ENCODE measurements around the gene LPCAT1.
A peak's percentile ranks its signal among the peaks of the same experiment; 100 is the strongest.
"Not testable (repeated sequence)": the region's sequence is repeated elsewhere in the genome, so short reads cannot be mapped to it uniquely, and the experiment has no call there.

LPCAT1 gene

DNA sequence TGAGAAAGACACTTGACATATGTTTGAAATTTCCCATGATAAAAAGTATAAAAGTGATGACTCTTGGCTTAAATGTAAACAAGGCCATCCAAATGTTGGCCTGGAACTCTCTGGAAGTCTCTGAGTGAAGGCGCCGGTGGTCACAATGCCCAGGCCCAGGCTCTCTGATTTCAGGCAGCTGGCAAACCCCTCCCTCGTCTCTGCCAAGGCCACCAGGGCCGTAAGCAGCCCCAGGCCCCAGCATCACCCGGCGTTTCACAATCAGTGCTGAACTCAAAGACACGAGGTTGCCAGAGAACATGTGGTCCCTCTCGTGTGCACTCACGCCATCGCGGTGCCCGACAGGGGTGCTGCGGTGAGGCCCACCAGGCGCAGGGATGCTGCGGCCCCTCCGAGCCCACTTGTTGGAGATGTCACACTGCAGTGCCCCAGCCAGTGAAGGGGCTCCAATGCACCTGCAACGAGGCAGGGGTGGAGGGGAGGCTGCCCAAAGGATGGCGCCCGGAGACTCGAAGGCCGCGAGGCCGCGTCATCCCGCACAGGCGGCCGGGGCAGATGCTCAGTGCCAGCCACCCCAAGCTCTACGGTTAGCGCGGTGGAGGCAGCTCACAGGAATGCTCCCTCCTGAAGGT lies 15.0 kb downstream of the LPCAT1 start:
- DNase-seq (ENCODE audit: low spot score) = no peak

DNA sequence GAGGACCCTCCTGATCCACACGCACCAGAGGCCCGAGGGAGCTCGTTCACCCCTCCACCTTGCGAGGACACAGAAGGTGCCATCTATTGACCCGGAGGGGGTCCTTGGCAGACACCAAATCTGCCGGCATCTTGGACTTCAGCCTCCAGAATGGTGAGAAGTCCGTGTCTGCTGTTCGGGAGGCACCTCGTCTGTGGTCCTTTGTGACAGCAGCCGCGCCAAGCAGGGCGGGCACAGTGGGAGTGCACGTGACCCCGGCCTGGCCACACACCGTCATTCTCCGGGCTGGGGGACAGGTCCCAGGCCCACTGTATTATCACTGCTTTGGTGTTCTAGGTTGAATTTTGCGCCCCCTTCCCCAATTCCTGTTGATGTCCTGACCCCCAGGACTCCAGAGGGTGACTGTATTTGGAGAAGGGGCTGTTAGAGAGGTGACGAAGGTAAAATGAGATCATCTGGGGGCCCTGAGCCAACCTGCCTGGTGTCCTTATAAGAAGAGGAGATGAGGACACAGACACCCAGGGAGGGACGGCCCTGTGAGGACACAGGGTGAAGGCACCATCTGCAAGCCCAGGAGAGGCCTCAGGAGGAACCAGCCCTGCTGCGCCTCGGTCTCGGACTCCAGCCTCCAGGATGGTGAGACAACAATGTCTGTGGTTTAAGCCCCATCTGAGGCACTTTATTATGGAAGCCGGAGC lies 15.7 kb downstream of the LPCAT1 start:
- no peak for DNase-seq (ENCODE audit: low spot score)

- DNase-seq (ENCODE audit: low spot score) = no peak
These were observed 16.3 kb downstream of the LPCAT1 start for GRCh38 chr5:1507457-1507856.

DNA sequence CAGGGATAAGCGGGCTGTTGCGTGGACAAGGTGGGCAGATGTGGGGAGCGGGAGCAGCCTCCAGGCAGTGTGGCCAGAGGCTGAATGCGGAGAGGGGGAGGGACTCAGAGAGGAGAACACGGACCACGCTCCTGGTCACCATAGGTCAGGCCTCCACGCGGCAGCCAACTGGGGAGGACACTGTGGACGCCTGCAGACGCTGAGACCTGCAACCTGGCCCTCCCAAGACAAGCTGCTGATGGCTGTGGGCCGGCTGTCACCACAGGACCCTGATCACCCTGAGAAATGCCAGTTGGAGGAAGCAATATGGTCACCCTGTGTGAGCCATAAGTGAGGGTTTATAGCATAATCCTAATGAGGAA lies 16.8 kb downstream of the LPCAT1 start:
- DNase-seq (ENCODE audit: low spot score) = no peak

DNA sequence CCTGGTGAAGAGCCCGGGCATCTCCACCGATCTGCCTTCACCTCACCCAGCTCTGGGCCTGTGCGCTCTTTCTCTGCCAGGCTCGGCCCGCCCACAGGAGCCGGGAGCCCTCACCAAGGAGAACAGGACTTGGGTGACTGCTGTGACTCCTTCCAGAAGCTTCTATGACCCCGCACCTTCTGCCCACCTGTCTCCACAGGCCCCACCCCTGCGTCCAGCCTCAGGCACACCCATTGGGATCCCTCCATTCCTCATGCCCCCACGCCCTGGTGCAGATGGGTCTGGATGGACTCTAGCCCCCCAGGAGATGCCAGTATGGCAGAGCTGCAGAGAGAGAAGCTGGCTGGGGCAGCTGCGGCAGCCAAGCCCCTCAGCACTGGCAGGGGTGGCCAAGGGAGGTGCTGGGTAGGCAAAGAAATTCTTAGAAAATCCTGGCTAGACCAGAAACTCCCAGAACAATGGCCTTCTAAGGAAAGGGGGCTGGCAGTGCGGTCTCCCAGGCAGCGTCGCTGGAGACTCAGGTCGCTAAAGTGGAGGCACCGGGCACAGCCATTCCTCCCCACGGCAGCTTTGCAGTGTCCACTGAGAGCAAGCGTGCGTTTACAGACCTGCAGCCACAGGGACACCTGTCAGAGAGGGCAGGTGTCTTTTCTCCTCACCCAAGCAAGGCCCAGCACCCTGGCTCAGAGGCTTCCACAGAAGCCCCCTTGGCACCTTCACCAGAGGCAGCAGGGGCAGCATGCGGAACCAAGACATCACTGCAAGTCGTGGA lies 17.3 kb downstream of the LPCAT1 start:
- DNase-seq (ENCODE audit: low spot score) = no peak

DNA sequence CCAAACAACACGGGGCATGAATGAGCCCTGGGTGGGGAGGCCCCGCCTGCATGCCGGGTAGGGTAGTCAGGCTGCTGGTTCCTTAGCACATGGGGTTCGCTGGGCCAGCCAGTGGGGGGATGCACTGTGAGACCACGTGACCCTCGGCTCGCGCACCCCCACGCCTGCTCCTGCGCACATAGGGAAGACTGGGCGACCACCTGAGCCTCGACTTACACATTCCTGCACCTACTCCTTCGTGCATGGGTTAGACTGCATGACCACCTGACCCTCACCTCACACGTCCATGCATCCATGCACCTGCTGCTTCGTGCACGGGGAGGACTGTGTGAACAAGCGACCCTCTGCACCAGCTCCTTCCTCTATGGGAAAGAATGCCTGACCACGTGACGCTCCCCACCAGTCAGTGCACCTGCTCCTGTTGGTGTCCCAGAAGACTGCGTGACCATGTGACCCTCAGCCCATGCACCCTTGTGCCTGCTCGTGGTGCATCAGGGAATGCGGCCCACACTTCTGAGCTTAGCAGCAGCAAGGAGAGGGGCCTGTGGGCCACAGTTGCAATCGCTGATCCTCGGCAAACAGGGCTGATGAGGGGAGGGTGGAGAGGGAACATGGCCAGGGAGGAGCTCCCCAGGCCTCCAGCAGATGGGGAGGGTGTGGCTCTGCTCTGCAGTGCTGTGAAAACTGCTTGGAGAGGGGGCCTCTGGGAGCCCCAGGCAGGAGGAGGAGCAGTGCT lies 18.1 kb downstream of the LPCAT1 start:
- DNase-seq (ENCODE audit: low spot score) = no peak

DNA sequence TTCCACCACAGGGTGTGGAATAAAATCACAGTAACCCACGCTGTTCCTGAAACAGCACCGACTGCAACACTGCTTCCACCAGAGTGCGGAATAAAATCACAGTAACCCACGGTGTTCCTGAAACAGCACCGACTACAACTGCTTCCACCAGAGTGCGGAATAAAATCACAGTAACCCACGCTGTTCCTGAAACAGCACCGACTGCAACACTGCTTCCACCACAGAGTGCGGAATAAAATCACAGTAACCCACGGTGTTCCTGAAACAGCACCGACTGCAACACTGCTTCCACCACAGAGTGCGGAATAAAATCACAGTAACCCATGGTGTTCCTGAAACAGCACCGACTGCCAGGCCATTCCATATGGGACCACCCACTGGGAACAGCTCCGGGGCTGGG lies 18.7 kb downstream of the LPCAT1 start:
- DNase-seq (ENCODE audit: low spot score) = not testable (repeated sequence)

GRCh38 chr5:1504617-1505016 lies 19.1 kb downstream of the LPCAT1 start:
- DNase-seq (ENCODE audit: low spot score) = no peak

DNA sequence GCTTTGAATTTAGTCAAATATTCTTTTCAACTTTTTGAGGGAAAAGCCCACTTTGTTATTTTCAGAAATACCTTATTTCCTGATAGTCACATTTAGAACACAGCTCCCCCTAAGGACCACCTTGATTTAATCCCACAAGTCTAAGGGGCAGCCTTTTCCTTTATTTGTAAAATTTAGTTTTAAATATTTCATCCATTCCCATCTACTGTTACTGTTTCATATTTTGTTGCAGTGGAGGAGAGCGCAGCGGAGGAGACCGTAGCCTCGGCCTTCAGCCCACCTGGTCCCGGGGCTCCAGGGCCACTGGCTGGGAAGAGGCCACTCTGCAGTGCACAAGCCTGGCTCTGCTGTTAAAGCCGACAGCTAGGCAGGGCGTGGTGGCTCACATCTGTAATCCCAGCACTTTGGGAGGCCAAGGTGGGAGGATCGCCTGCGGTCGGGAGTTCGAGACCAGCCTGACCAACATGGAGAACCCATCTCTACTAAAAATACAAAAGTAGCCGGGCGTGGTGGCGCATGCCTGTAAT lies 19.6 kb downstream of the LPCAT1 start:
- DNase-seq (ENCODE audit: low spot score) = no peak

DNA sequence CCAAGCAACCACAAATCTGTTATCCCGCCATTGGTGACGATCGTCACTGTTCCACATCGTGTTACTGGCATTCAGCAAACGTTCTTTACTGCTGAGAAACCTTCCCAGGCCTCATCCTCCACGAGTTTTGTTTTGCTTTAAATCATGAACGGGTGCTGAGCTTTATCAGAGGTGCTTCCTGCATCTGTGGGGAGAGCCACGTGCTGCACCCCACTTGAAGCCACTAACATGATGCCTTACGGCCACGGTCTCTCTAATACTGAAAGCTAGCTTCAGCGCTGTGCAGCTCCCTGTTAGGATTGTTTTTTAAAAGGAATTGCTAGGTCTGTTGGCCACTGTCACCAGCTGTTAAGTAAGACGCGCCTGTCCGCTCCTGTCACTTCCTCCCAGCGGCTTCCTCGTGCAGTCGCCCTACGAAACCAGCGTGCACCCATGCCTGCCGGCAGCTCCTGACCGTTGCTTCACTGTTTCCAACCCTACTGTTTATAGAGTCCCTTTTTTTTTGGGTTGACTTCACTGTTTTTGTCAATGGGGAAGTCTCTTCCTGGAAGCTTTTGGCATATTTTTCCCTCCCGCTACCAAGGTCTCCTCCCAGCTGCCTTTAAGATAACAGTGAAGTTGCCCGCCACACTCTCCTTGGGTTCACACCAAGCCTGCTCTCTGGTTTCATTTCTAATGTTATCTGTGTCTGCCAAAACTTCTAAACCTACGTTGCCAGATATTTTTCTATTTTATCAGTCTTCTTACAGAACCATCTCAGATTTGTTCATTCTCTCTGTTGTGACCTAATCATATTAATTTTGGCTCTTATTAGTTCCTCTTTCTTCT lies 20.3 kb downstream of the LPCAT1 start:
- DNase-seq (ENCODE audit: low spot score) = peak; percentile 2

GRCh38 chr5:1502737-1503120 lies 21.0 kb downstream of the LPCAT1 start:
- DNase-seq (ENCODE audit: low spot score) = no peak

- DNase-seq (ENCODE audit: low spot score) = no peak
These were observed 21.6 kb downstream of the LPCAT1 start for GRCh38 chr5:1502046-1502736.

- DNase-seq (ENCODE audit: low spot score) = no peak
These were observed 22.3 kb downstream of the LPCAT1 start for GRCh38 chr5:1501372-1502045.

GRCh38 chr5:1500411-1501091 lies 23.2 kb downstream of the LPCAT1 start:
- DNase-seq (ENCODE audit: low spot score) = no peak

GRCh38 chr5:1499851-1500250 lies 23.9 kb downstream of the LPCAT1 start:
- DNase-seq (ENCODE audit: low spot score) = no peak

DNA sequence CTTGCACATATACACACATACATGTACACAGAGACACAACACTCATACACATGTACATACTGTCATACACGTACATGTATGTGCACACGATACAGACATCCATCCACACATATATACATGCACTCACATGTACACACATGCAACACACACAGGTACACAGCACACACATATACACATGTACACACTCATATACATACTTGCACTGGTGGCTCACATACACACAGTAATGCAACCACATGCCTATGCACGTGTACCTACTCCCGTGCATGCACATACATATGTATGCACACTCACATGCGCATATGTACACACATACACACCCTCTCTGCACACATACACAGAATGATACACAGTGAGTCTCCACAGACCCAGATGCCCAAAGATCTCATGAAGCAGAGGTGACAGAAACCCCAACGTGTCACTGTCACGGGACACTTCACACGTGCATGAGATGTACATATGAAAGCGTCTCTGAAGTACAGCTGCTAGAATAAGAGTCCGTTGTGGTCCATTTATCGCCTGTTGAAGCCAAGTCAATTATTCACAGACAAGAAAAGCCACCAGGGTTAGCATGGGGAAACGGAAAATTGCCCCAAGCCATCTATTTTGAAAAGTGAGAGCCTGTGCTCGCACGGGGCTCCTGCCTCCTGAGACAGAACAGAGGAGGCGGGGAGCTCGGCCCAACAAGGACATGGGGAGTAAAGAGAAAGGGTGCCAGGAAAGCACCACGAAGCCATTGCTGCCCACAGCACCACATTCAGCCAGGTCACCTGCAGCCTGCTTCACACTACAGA lies 24.9 kb downstream of the LPCAT1 start:
- DNase-seq (ENCODE audit: low spot score) = no peak

- no peak for DNase-seq (ENCODE audit: low spot score)
These were observed 25.8 kb downstream of the LPCAT1 start for GRCh38 chr5:1497795-1498622.

- no peak for DNase-seq (ENCODE audit: low spot score)
These were observed 26.4 kb downstream of the LPCAT1 start for GRCh38 chr5:1497242-1497777.

Data from hematopoietic multipotent progenitor cell treated with erythropoietin and hydrocortisone succinate and interleukin-3 and kit ligand, for 15 days (in vitro differentiated cells).